ENCODE data around the gene ANXA10. TPM values are rescaled to one million over a fixed set of nuclear protein-coding genes. Genes with fewer than 3 reads are reported as not detected.

Gene ANXA10, protein sequence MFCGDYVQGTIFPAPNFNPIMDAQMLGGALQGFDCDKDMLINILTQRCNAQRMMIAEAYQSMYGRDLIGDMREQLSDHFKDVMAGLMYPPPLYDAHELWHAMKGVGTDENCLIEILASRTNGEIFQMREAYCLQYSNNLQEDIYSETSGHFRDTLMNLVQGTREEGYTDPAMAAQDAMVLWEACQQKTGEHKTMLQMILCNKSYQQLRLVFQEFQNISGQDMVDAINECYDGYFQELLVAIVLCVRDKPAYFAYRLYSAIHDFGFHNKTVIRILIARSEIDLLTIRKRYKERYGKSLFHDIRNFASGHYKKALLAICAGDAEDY
- total RNA-seq = 0.19 TPM
- polyA plus RNA-seq = 0.34 TPM
- long read RNA-seq, donor 1 = 0 reads
- long read RNA-seq, donor 2 = 0 reads
- long read RNA-seq, donor 3 = 0 reads
- long read RNA-seq, donor 4 = 0 reads
- long read RNA-seq, donor 5, partial matches to known transcripts = 17 of 17 reads
- long read RNA-seq, donor 5, other reads (novel, unspliced or antisense) = 0 of 17 reads
- long read RNA-seq, donor 6 = 0 reads
- long read RNA-seq, donor 7 = 0 reads
- long read RNA-seq, donor 8 = 0 reads
- long read RNA-seq, donor 9 = 0 reads
- long read RNA-seq, donor 10 = 0 reads

DNA sequence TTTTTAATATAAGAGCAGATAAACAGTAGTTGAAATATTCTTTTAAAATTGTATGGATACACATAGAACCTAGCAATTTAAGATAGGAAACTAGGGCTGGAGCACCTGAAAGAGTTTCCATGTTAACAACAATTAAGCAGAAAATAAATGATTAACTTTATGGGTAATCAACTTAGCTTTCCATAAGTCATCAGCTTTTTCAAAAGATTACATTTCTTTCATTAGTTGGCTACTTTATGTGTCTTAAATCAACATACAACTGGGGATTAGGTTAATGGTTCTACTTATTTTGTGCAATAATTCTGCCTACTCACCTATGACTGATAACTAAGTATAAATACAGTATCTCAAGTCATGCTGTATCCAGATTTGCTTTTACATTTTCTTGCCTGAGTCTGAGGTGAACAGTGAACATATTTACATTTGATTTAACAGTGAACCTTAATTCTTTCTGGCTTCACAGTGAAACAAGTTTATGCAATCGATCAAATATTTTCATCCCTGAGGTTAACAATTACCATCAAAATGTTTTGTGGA lies at the start of gene ANXA10:
Gene ANXA10 (plus strand): TSS at position 362 of the 537 bp plus-strand sequence. CDS start 164 bp downstream, at position 526.
- Histone ChIP-seq H3K9me3 (ENCODE audit: control insufficient read depth in 2 of 2, insufficient read depth in 1 of 2, low read length in 1 of 2) (no peaks in the 10 kb centered on the region), H3K36me3 (ENCODE audit: control insufficient read depth in 2 of 2, insufficient read depth in 2 of 2, low read length in 1 of 2) (no peaks in the 10 kb centered on the region), H3K4me3 (ENCODE audit: low read length in 2 of 2) (no peak within 1 kb of the TSS), H3K27ac (ENCODE audit: low read depth in 1 of 2, low read length in 1 of 2) (no peak within 1 kb of the TSS), H3K27me3 (ENCODE audit: control insufficient read depth in 2 of 2, insufficient read depth in 1 of 2, low read length in 1 of 2) (no peaks in the 10 kb centered on the region), H3K4me1 (ENCODE audit: control insufficient read depth in 2 of 2, insufficient read depth in 2 of 2, low read length in 2 of 2) (no peaks in the 10 kb centered on the region)
- DNase-seq (ENCODE audit: low read depth in 6 of 9, low spot score in 9 of 9) = no peak
- 93% methylated on average over 1 of the region's 1 CpG for WGBS

DNA sequence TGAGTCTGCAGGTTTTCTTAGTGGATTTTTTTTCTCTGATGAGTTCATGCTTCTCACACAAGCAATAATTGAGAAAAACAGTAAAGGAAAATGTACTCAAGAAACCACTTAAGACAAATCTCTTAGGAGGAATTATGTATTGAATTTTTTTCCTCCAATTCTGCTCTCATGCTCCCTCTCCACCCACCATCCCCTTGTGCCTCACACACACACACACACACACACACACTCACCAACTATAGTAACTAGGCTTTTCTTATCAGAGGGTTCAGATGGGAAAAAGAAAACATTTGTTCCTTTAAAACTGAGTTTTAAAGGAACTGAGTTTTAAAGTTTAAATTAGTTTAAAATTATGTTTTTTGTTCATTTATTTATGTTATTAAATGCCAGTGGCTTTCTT lies 47.0 kb upstream of the ANXA10 start:
- no peak for DNase-seq (ENCODE audit: low read depth in 6 of 9, low spot score in 9 of 9)
- Histone ChIP-seq H3K4me1 (ENCODE audit: control insufficient read depth in 2 of 2, insufficient read depth in 2 of 2, low read length in 2 of 2) (no peaks in the 10 kb centered on the region), H3K4me3 (ENCODE audit: low read length in 2 of 2) (no peak overlapping the region), H3K36me3 (ENCODE audit: control insufficient read depth in 2 of 2, insufficient read depth in 2 of 2, low read length in 1 of 2) (no peaks in the 10 kb centered on the region), H3K27me3 (ENCODE audit: control insufficient read depth in 2 of 2, insufficient read depth in 1 of 2, low read length in 1 of 2) (no peaks in the 10 kb centered on the region), H3K9me3 (ENCODE audit: control insufficient read depth in 2 of 2, insufficient read depth in 1 of 2, low read length in 1 of 2) (peaks cover 0 to 5% of the 10 kb centered on the region in 2 donors), H3K27ac (ENCODE audit: low read depth in 1 of 2, low read length in 1 of 2) (no peak overlapping the region)

DNA sequence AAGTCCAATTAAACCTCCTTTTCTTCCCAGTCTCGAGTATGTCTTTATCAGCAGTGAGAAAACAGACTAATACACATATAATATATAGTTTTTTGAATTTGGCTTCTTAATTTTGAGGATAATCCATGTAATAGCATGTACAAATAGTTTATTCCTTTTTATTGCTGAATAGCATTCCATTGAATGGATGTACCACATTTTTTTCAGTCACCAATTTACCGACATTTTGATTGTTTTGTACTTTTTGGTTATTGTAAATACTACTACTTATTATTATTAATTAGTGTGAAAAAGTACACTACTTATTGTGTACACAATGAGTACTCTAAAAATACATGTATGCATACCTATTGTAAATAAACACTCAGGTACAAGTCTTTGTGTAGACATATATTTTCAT lies 42.3 kb upstream of the ANXA10 start:
- Histone ChIP-seq H3K4me3 (ENCODE audit: low read length in 2 of 2) (no peak overlapping the region), H3K36me3 (ENCODE audit: control insufficient read depth in 2 of 2, insufficient read depth in 2 of 2, low read length in 1 of 2) (no peaks in the 10 kb centered on the region), H3K9me3 (ENCODE audit: control insufficient read depth in 2 of 2, insufficient read depth in 1 of 2, low read length in 1 of 2) (peaks cover 0 to 5% of the 10 kb centered on the region in 2 donors), H3K4me1 (ENCODE audit: control insufficient read depth in 2 of 2, insufficient read depth in 2 of 2, low read length in 2 of 2) (no peaks in the 10 kb centered on the region), H3K27me3 (ENCODE audit: control insufficient read depth in 2 of 2, insufficient read depth in 1 of 2, low read length in 1 of 2) (no peaks in the 10 kb centered on the region), H3K27ac (ENCODE audit: low read depth in 1 of 2, low read length in 1 of 2) (no peak overlapping the region)
- no peak for DNase-seq (ENCODE audit: low read depth in 6 of 9, low spot score in 9 of 9)
- 82% methylated on average over 2 of the region's 2 CpGs for WGBS

DNA sequence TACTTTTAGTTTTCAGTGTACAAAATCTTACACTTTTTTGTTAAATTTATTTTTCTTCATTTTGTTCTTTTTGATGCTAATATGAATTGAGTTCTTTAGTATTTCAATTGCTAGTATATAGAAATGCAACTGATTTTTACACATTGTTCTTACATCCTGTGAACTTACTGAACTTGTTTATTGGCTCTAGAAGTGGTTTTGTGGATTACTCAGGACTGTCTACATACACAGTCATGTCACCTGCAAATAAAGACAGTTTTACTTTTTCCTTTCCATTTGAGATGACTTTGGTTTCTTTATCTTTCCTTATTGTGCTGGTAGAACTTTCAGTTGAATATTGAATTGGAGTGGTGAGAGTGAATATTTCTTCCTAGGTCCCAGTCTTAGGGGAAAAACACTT lies 40.8 kb upstream of the ANXA10 start:
- no peak overlapping the region for H3K27ac ChIP-seq (ENCODE audit: low read depth in 1 of 2, low read length in 1 of 2)
- no peak overlapping the region for H3K4me3 ChIP-seq (ENCODE audit: low read length in 2 of 2)
- no peaks in the 10 kb centered on the region for H3K27me3 ChIP-seq (ENCODE audit: control insufficient read depth in 2 of 2, insufficient read depth in 1 of 2, low read length in 1 of 2)
- H3K4me1 ChIP-seq (ENCODE audit: control insufficient read depth in 2 of 2, insufficient read depth in 2 of 2, low read length in 2 of 2) = no peaks in the 10 kb centered on the region
- peaks cover 0 to 5% of the 10 kb centered on the region in 2 donors for H3K9me3 ChIP-seq (ENCODE audit: control insufficient read depth in 2 of 2, insufficient read depth in 1 of 2, low read length in 1 of 2)
- DNase-seq (ENCODE audit: low read depth in 6 of 9, low spot score in 9 of 9) = no peak
- no peaks in the 10 kb centered on the region for H3K36me3 ChIP-seq (ENCODE audit: control insufficient read depth in 2 of 2, insufficient read depth in 2 of 2, low read length in 1 of 2)

DNA sequence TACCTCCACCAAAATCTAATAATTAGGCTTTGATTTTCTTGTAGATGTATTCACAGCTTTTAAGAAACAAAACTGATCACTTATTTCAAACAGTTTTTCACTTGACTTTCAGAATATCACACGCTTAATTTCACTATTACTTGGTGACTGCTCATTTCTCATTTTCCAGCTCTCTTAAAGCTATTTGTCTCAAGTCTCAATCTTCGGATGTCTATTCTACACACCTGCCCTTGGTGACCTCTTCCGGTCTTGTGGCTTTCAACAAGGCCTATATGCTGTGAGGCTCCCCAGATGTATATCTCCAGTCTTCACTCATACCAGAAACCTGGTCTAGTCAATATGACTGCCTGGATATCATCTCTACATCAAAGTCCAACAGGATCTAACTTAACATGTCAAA lies 34.9 kb upstream of the ANXA10 start:
- no peaks in the 10 kb centered on the region for H3K9me3 ChIP-seq (ENCODE audit: control insufficient read depth in 2 of 2, insufficient read depth in 1 of 2, low read length in 1 of 2)
- H3K27ac ChIP-seq (ENCODE audit: low read depth in 1 of 2, low read length in 1 of 2) = no peak overlapping the region
- H3K27me3 ChIP-seq (ENCODE audit: control insufficient read depth in 2 of 2, insufficient read depth in 1 of 2, low read length in 1 of 2) = no peaks in the 10 kb centered on the region
- WGBS = 97% methylated on average over 3 of the region's 3 CpGs
- H3K4me1 ChIP-seq (ENCODE audit: control insufficient read depth in 2 of 2, insufficient read depth in 2 of 2, low read length in 2 of 2) = no peaks in the 10 kb centered on the region
- no peak overlapping the region for H3K4me3 ChIP-seq (ENCODE audit: low read length in 2 of 2)
- no peak for DNase-seq (ENCODE audit: low read depth in 6 of 9, low spot score in 9 of 9)
- no peaks in the 10 kb centered on the region for H3K36me3 ChIP-seq (ENCODE audit: control insufficient read depth in 2 of 2, insufficient read depth in 2 of 2, low read length in 1 of 2)

DNA sequence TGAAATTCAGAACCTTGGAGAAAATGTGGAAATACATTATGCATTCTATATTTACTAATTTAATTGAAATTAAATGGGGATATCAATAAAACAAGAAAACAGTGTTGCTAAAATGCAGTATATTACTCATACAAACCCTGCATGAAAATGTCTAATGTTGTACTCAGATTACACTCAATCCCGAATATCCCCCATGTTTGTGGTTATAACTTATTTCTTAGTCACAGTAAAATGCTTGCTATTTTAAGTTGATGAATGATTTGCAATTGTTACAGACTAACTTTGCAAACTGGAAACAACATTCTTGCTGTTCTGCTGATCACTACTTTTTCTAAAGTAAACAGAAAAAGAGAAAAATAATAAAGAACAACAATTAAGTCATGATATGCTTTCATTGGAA lies 33.1 kb upstream of the ANXA10 start:
- no peaks in the 10 kb centered on the region for H3K36me3 ChIP-seq (ENCODE audit: control insufficient read depth in 2 of 2, insufficient read depth in 2 of 2, low read length in 1 of 2)
- no peaks in the 10 kb centered on the region for H3K9me3 ChIP-seq (ENCODE audit: control insufficient read depth in 2 of 2, insufficient read depth in 1 of 2, low read length in 1 of 2)
- no peak for DNase-seq (ENCODE audit: low read depth in 6 of 9, low spot score in 9 of 9)
- no peaks in the 10 kb centered on the region for H3K4me1 ChIP-seq (ENCODE audit: control insufficient read depth in 2 of 2, insufficient read depth in 2 of 2, low read length in 2 of 2)
- H3K4me3 ChIP-seq (ENCODE audit: low read length in 2 of 2) = no peak overlapping the region
- no peak overlapping the region for H3K27ac ChIP-seq (ENCODE audit: low read depth in 1 of 2, low read length in 1 of 2)
- WGBS = 91% methylated on average over 1 of the region's 1 CpG
- H3K27me3 ChIP-seq (ENCODE audit: control insufficient read depth in 2 of 2, insufficient read depth in 1 of 2, low read length in 1 of 2) = no peaks in the 10 kb centered on the region

DNA sequence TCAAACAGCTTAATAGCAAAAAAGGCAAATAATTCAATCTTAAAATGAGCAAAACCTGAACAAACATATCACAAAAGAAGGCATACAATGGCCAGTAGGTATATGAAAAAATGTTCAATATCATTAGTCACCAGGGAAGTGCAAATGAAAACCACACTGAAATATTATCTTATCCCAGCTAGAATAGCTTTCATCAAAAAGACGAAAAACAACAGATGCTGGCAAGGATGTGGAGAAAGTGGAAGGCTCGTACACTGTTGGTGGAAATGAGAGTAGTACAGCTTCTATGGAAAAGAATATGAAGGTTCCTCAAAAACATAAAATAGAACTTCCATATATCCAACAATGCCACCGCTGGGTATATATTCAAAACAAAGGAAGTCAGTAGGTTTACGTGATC lies 29.3 kb upstream of the ANXA10 start:
- Histone ChIP-seq H3K4me3 (ENCODE audit: low read length in 2 of 2) (no peak overlapping the region), H3K27me3 (ENCODE audit: control insufficient read depth in 2 of 2, insufficient read depth in 1 of 2, low read length in 1 of 2) (no peaks in the 10 kb centered on the region), H3K4me1 (ENCODE audit: control insufficient read depth in 2 of 2, insufficient read depth in 2 of 2, low read length in 2 of 2) (no peaks in the 10 kb centered on the region), H3K9me3 (ENCODE audit: control insufficient read depth in 2 of 2, insufficient read depth in 1 of 2, low read length in 1 of 2) (no peaks in the 10 kb centered on the region), H3K27ac (ENCODE audit: low read depth in 1 of 2, low read length in 1 of 2) (no peak overlapping the region), H3K36me3 (ENCODE audit: control insufficient read depth in 2 of 2, insufficient read depth in 2 of 2, low read length in 1 of 2) (no peaks in the 10 kb centered on the region)
- WGBS = 95% methylated on average over 4 of the region's 4 CpGs
- no peak for DNase-seq (ENCODE audit: low read depth in 6 of 9, low spot score in 9 of 9)

DNA sequence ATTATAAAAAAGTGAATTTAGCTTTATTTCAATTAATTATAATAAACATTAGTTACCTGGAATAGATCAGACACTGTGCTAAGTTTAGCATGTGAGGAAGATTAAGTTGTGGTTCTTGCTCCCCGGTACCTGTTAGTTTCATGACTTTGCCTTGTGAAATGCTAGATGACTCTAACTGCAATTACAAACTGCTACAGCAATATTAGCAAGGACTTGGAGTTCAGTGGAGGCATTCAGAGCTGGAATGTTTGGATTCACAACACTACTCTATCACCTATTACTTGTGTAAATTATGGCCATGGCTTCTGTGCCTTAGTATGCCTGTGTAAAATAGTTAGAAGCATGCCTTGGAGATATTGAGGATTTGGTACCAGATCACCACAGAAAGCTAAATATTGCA lies 21.4 kb upstream of the ANXA10 start:
- Histone ChIP-seq H3K4me1 (ENCODE audit: control insufficient read depth in 2 of 2, insufficient read depth in 2 of 2, low read length in 2 of 2) (no peaks in the 10 kb centered on the region), H3K27me3 (ENCODE audit: control insufficient read depth in 2 of 2, insufficient read depth in 1 of 2, low read length in 1 of 2) (no peaks in the 10 kb centered on the region), H3K27ac (ENCODE audit: low read depth in 1 of 2, low read length in 1 of 2) (no peak overlapping the region), H3K9me3 (ENCODE audit: control insufficient read depth in 2 of 2, insufficient read depth in 1 of 2, low read length in 1 of 2) (no peaks in the 10 kb centered on the region), H3K36me3 (ENCODE audit: control insufficient read depth in 2 of 2, insufficient read depth in 2 of 2, low read length in 1 of 2) (no peaks in the 10 kb centered on the region), H3K4me3 (ENCODE audit: low read length in 2 of 2) (no peak overlapping the region)
- WGBS = 99% methylated on average over 1 of the region's 1 CpG
- no peak for DNase-seq (ENCODE audit: low read depth in 6 of 9, low spot score in 9 of 9)

DNA sequence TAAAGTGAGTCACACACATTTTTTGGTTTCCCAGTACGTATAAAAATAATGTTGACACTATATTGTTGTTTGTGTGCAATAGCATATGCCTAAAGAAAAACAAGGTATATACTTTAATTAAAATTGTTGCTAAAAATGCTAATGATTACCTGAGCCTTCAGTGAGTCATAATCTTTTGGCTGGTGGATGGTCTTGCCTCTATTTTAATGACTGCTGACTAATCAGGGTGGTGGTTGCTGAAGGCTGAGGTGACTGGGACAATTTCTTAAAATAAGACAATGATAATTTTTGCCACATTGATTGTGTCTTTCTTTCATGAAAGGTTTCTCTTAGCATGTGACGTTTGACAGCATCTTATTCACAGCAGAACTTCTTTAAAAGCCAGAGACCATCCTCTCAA lies 21.0 kb upstream of the ANXA10 start:
- Histone ChIP-seq H3K36me3 (ENCODE audit: control insufficient read depth in 2 of 2, insufficient read depth in 2 of 2, low read length in 1 of 2) (no peaks in the 10 kb centered on the region), H3K27me3 (ENCODE audit: control insufficient read depth in 2 of 2, insufficient read depth in 1 of 2, low read length in 1 of 2) (no peaks in the 10 kb centered on the region), H3K9me3 (ENCODE audit: control insufficient read depth in 2 of 2, insufficient read depth in 1 of 2, low read length in 1 of 2) (no peaks in the 10 kb centered on the region), H3K4me1 (ENCODE audit: control insufficient read depth in 2 of 2, insufficient read depth in 2 of 2, low read length in 2 of 2) (no peaks in the 10 kb centered on the region), H3K4me3 (ENCODE audit: low read length in 2 of 2) (no peak overlapping the region), H3K27ac (ENCODE audit: low read depth in 1 of 2, low read length in 1 of 2) (no peak overlapping the region)
- no peak for DNase-seq (ENCODE audit: low read depth in 6 of 9, low spot score in 9 of 9)
- WGBS = 89% methylated on average over 2 of the region's 2 CpGs

All from thymus (tissue), 14 donors.